ENCODE data around the gene PRKD2. TPM values are rescaled to one million over a fixed set of nuclear protein-coding genes. Genes with fewer than 3 reads are reported as not detected.
A peak's percentile ranks its signal among the peaks of the same experiment; 100 is the strongest.

PRKD2 gene
- total and polyA plus RNA-seq, 2 of the 8 experiments (the other 6 are each of a cell fraction or from before 2014, with no cell fraction given): 24.4 to 63.8 TPM

- WGBS, 2 experiments (ENCODE audit: extremely low coverage in 1 of 2, insufficient coverage in 1 of 2, insufficient read length in 1 of 2, insufficient replicate concordance in 2 of 2, low coverage in 1 of 2, low lambda C conversion rate in 2 of 2, missing lambda C conversion rate in 1 of 2): 18% methylated on average over 40 of the region's 63 CpGs; no CpG with 5 or more reads in 1 of the 2 experiments
- TF ChIP-seq BACH1 (IDR thresholded peaks at IDR 0.05; ENCODE audit: low read length) (no peak), RNF2 (IDR thresholded peaks at IDR 0.05; ENCODE audit: borderline replicate concordance, low read depth, low read length, missing control alignments, poor library complexity, severe bottlenecking) (no peak), SP4 (IDR thresholded peaks at IDR 0.05; ENCODE audit: low read length) (no peak), ATF3 (IDR thresholded peaks at IDR 0.05; ENCODE audit: insufficient read depth, low read depth, low read length) (no peak), TCF12 (IDR thresholded peaks at IDR 0.05; ENCODE audit: low read depth, low read length) (no peak), SIRT6 (IDR thresholded peaks at IDR 0.05; ENCODE audit: low read length) (no peak), SAP30 (IDR thresholded peaks at IDR 0.05; ENCODE audit: insufficient read depth, insufficient replicate concordance, low read length) (no peak), HDAC6 (IDR thresholded peaks at IDR 0.05; ENCODE audit: low read depth, low read length) (no peak), BRCA1 (IDR thresholded peaks at IDR 0.05; ENCODE audit: low read depth, low read length) (no peak)
- TF ChIP-seq, protein P1, sequence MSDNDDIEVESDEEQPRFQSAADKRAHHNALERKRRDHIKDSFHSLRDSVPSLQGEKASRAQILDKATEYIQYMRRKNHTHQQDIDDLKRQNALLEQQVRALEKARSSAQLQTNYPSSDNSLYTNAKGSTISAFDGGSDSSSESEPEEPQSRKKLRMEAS (IDR thresholded peaks at IDR 0.05): peak; percentile 54
Observed at GRCh38 chr19:46648060-46648960, 68.6 kb downstream of the PRKD2 start.

More at GRCh38 chr19:46648060-46648960, 68.6 kb downstream of the PRKD2 start:
- H4K20me1 ChIP-seq (replicated peaks in 1 of 2; ENCODE audit: control insufficient read depth in 1 of 2, insufficient read depth in 2 of 2, low read length in 2 of 2): no peaks in the 10 kb centered on the region
- H3K9me3 ChIP-seq (ENCODE audit: insufficient read depth in 2 of 2, low read depth in 1 of 2, low read length in 1 of 2): peaks cover 0 to 8% of the 10 kb centered on the region in 2 experiments; a peak in 1 of 4 replicates
- H3K27me3 ChIP-seq (replicated peaks in 1 of 4; ENCODE audit: control insufficient read depth in 3 of 4, extremely low read depth in 1 of 4, insufficient read depth in 3 of 4, low read length in 3 of 4): peaks cover 30 to 48% (median 41%) of the 10 kb centered on the region in 4 experiments
- peak overlapping the region; percentile 85; the same call in 1 of the 2 replicates for H4K8ac ChIP-seq (ENCODE audit: extremely low read depth, insufficient read depth, low read length)
- no peak overlapping the region for H2BK15ac ChIP-seq (ENCODE audit: low read length)
- no peak overlapping the region for H3K27ac ChIP-seq (ENCODE audit: low read depth, low read length)
- peaks cover 0 to 8% (median 0%) of the 10 kb centered on the region in 4 experiments; a peak in 1 of 8 replicates for H3K36me3 ChIP-seq (ENCODE audit: control insufficient read depth in 2 of 4, insufficient read depth in 4 of 4, low read length in 3 of 4)
- H4K5ac ChIP-seq (ENCODE audit: insufficient read length, low read depth, low read length): no peak overlapping the region
- H3K9ac ChIP-seq (replicated peaks in 1 of 4; ENCODE audit: extremely low read depth in 1 of 4, low read depth in 3 of 4, low read length in 3 of 4): no peak overlapping the region
- no peak overlapping the region; the same call in 1 of the 2 replicates for H3K18ac ChIP-seq (ENCODE audit: extremely low read depth, low read length)
- no peak overlapping the region for H3K23ac ChIP-seq (ENCODE audit: insufficient read length)
- H3K79me2 ChIP-seq (ENCODE audit: control insufficient read depth in 1 of 2, insufficient read depth in 2 of 2, low read length in 2 of 2): no peaks in the 10 kb centered on the region
- H4K91ac ChIP-seq (replicated peaks; ENCODE audit: insufficient read length, low read length): no peak overlapping the region
- H3K4me3 ChIP-seq (ENCODE audit: extremely low read depth in 1 of 4, insufficient read depth in 2 of 4, low read depth in 3 of 4, low read length in 4 of 4): peak overlapping the region in 3 of 4 experiments; percentile 4 to 52 (median 5); a peak in 5 of 8 replicates
- no peak overlapping the region for H2BK5ac ChIP-seq (ENCODE audit: low read depth, low read length)
- H3K23me2 ChIP-seq (ENCODE audit: low read depth, low read length): peaks cover 7% of the 10 kb centered on the region; the same call in 1 of the 2 replicates
- FAIRE-seq (no peak), DNase-seq (ENCODE audit: low read depth in 1 of 2, low spot score in 2 of 2) (no peak)
- no peak overlapping the region for H2BK12ac ChIP-seq (ENCODE audit: low read depth, low read length)
- H3K79me1 ChIP-seq (ENCODE audit: low read depth, low read length): no peaks in the 10 kb centered on the region
- H2BK20ac ChIP-seq (ENCODE audit: low read length): no peak overlapping the region
- no peak overlapping the region for H3K56ac ChIP-seq (replicated peaks; ENCODE audit: insufficient read length, low read depth, low read length)
- ChIA-PET POLR2A (ENCODE audit: partially characterized antibody) (interaction anchor here (1.1 kb wide), 1 partner anchor 9 kb away, joined by 3 read pairs; no protein-coding TSS in a partner anchor), CTCF (ENCODE audit: partially characterized antibody) (interaction anchor here (0.9 to 1.5 kb wide), 3 partner anchors 11 to 27 kb away, joined by 3 to 7 read pairs (median 6); no protein-coding TSS in a partner anchor)
- H2BK120ac ChIP-seq (replicated peaks; ENCODE audit: low read depth, low read length): no peak overlapping the region
- H3K4ac ChIP-seq (replicated peaks; ENCODE audit: insufficient read length, low read depth, low read length): no peak overlapping the region
- no peak overlapping the region for H2AFZ ChIP-seq (ENCODE audit: low read length)
- H2AK5ac ChIP-seq (ENCODE audit: low read depth, low read length): no peak overlapping the region
- peak overlapping the region; percentile 38 to 63; a peak in 3 of 4 replicates for H3K4me2 ChIP-seq (ENCODE audit: insufficient read depth in 1 of 2, low read depth in 2 of 2, low read length in 2 of 2)
- no peaks in the 10 kb centered on the region; a peak in 1 of 7 replicates for H3K4me1 ChIP-seq (replicated peaks in 1 of 4; ENCODE audit: control insufficient read depth in 3 of 4, insufficient read depth in 4 of 4, low read length in 3 of 4)
- H3K14ac ChIP-seq (ENCODE audit: insufficient read length): no peak overlapping the region

Data from H1 (cell line).